GM18868 (cell line): ENCODE measurements around the gene CYP4F12.

ENCODE experiments used
- ATAC-seq: cut with Tn5 transposase; IDR thresholded peaks from one replicate; pipeline ENCODE4 v1.9.1; 2021; ENCODE audit warnings: mild to moderate bottlenecking, moderate library complexity; ENCODE audit not compliant: unreplicated experiment

CYP4F12 gene

DNA sequence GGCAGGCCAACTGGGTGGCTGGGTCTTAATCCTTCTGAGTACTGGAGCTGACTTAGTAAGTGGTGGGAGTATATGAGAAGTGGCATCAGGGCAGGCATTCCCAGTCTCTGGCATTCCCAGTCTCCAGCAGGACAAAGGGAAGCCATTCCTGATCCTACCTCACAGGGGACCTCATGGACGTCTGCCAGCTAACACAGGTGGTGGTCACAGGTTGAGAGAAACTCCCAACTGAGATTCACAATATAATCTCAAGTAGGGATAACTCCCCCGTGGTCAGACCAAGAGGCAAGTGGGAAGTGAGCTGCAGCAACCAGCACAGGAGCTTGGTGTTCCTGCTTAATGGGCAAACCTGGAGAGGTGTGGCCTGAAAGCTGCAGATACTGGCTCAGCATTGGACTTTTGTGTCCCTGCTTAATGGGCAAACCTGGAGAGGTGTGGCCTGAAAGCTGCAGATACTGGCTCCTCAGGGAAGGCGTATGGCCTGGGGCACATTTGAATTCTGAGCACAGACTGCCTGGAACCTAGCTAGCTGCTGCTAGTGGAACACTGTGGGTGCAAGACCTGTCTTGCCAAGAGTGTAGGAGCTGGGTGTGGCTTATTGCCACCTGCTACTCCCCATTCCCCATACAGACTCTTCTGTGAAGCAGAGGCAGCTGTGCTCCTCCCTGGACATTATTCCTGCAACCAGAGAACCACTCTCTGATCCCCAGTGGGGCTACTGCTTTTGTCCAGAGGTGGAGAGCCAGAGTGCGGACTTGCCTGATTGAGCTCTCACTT lies 29.1 kb downstream of the CYP4F12 start:
- no peak for ATAC-seq

DNA sequence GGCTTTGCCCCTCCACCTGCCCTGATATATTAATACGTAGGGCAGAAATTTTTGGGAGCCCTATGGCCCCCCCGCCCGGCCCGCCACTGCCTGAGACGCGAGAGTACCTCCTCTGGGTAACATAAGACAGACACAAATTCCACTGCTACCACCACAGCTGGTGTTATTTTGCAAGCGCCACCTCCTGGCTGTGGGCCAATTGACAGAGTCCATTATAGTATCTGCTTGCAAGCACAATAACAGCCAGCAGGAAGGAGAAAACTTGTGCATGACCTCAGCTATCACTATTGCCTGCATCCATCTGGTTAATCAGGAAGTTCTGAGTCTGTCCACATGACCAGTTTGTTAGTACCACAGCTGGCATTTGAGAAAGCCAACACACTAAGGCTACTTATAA lies 29.6 kb downstream of the CYP4F12 start:
- ATAC-seq, result no peak

DNA sequence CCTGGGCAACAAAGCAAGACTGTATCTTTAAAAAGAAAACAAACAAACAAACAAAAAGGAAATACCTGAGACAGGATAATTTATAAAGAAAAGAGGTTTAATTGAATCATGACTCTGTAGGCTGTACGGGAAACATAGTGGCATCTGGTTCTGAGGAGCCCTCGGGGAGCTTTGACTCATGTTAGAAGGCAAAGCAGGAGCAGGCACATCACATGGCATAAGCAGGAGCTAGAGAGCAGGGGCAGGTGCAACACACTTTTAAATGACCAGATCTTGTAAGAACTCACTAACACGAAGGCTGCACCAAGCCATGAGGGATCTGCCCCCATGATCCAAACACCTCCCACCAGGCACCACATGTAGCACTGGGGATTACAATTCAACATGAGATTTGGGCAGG lies 41.8 kb downstream of the CYP4F12 start:
- no peak for ATAC-seq

DNA sequence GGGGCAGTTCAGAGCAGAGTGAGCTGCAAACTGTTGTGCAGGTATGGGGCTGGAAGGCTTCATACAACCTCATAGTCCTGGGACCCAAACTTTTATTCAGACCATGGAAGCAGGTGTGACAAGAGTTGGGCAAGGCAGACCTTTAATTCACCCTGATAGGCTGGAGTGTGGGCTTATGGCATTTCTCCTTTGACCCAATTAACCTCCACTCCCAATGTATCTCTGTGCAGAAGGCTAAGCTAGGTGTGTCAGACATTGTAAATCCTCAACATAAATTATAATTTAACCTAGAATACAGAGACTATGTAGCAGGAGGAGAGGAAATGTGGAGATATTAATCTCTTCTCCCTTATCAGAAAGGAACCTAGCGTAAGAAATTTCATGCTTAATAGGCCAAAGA lies 42.8 kb downstream of the CYP4F12 start:
- ATAC-seq, result no peak

DNA sequence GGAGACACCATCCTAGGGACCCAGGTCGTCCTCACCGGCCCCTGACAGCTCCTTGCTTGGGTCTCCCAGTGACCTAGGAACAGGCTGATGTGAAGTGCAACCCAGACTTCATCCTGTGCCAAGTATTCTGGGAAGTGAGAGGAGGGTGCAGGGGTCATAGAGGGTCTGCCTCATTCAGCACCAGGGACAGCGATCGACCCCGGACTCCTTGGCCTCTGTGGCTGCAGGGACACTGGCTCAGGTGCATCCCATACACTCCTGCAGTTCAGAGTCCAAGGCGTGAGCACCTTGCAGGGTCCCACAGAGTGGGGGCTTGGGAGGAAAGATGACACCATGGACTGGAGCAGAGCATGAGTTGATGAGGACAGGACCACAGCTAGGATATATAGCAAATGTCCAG lies 44.9 kb downstream of the CYP4F12 start:
- ATAC-seq, result no peak

DNA sequence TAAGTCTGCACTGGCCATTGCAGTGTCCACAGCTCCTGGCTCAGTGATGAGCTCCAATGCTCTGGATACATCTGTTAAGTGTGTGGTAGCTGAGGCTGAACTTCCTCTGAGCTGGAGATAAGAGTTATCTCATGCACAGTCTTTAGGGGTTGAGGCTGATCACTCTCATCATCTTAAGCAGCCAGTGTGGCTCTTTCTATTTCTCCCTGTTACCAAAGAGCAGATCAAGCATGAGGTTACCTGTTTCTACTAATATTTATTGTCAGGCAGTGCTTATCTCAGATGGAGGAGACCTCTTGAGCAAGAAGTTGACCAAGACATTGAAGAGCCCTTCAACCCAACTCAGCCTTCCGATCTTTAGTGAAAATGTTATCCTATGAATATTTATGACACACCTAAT lies 48.4 kb downstream of the CYP4F12 start:
- ATAC-seq, result no peak

DNA sequence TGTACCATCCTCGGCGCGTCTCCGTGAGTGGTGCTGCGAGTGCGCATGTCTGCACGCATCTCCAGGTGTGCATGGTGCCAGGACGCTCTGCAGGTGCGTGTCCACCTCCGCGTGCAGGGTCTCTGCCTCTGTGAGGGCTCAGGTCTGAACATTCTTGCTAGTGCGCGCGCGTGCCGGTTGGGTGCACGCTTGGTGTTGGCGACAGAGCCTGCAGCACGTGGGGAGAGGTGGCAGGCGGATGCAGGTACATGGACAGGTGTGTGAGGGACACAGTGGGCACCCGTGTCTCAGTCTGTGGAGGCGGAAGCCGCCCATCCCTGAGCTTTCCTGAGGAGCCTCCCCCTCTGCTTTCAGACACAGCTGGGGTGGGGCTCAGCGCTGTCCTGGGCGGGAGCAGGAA lies 50.1 kb downstream of the CYP4F12 start:
- ATAC-seq, result no peak

DNA sequence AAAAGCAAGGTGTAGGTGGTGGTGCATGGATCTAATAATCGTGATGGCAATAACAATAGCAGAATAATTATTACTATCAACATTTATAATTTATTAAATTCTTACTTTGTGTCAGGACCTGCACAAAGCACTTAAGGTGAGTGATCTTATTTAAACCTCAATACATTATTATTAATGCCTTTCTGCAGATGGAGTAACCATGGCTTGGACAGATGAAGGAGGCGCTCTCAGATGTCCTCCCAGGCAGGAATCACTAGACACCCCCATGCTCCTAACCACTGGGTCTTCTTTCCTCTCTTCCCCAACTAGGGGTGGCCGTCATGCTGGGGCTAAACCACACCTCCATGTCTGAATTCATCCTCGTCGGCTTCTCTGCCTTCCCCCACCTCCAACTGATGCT lies 54.8 kb downstream of the CYP4F12 start, which contains the start of gene OR10H2:
Gene OR10H2 (plus strand): TSS at position 301 of the 400 bp plus-strand sequence. CDS start 20 bp downstream, at position 321.
- no peak for ATAC-seq

DNA sequence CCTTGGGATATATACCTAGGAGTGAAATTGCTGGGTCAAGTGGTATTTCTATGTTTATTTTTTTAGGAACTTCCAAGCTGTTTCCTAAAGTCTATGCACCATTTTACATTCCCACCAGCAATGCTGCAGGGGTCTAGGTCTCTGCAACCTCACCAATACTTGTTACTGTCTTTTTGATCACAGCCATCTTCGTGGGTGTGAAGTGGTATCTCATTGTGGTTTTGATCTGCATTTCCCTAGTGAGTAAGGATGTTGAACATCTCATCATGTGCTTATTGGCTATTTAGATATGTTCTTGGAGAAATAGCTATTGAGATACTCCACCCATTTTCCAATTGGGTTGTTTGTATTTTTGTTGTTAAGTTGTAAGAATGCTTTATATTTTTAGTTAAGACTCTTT lies 57.7 kb downstream of the CYP4F12 start:
- ATAC-seq, result no peak

DNA sequence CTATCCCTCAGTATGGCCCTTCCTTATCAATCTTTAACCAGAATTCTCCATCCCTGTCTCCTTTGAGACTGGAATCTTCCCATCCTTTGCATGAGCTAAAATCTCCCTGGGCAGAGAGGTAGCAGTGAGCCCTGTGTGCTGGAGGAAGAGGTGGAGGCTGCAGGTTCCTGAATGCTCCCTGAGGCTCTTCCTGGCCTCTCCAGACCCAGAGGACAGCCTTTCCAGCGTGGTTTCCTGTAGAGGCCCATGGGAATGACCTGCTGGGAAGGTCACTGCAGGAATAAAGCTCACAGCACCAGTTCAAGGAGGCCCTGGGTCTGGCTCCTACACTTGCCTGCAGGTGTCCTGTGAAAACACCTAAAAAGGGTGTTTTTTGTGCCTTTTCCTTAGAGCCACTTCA lies 59.5 kb downstream of the CYP4F12 start:
- no peak for ATAC-seq

DNA sequence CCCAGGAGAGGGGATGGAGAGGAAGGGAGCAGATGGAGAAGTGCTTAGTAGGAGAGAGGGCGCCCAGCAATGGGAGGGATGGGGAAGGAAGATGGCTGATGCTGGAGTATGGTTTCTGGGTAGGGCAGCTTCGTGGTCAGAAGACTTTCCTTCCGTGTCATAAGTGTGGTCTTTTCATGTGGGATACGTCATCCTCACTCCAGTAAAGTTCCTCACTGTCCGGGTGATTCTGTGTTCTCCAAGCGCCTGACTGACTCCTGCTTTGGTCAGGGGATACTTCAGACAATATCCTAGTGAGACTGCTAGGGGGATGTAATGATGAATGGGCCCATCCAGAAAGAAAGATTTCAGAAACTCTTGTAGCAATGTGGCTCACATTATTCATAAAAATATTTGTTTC lies 61.0 kb downstream of the CYP4F12 start:
- no peak for ATAC-seq

DNA sequence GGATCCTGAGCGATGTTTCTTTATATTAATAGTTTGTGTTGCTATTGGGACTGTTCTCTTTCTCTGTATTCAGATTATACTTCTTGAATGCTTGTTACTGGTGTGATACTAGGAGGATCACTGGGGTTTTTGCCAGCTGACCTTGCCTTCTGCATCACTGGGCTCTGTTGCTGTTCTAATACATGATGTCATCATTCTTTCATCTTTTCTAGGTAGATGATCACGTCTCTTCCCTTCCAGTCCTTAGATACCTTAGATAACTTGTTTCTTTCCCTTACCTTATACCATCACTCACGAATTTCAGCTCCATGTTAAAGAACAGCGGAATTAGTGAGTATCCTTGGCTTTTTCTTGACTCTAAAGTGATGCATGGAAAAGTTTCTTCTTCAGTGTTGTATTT lies 64.8 kb downstream of the CYP4F12 start, which contains the start of gene OR10H3:
Gene OR10H3 (plus strand): TSS at position 264 of the 400 bp plus-strand sequence. CDS start 3,408 bp downstream, outside the sequence.
- ATAC-seq, result no peak

DNA sequence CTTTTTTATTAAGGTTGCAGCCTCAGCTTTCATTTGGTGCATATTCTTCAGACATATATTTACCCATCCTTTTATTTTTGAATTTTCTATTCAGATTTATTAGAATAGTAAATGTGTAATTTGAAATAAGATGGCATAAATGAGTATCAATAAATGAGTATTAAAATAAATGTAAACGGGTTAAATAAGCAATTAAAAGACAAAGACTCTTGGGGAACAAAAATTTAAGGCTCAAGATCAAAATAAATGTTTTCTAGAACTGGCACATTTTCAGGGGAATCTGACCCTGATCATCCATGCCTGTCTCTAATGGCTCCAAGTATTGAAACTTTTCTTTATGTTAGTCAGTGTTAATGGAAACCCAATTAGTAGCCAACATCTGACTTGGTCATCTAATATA lies 67.9 kb downstream of the CYP4F12 start:
- ATAC-seq, result no peak
